ENCODE data around the gene PABPN1L. TPM values are rescaled to one million over a fixed set of nuclear protein-coding genes. Genes with fewer than 3 reads are reported as not detected.

The PABPN1L gene
- total and polyA plus RNA-seq, 10 of the 15 experiments (the other 5 are each of a cell fraction or from before 2014, with no cell fraction given) = not detected

DNA sequence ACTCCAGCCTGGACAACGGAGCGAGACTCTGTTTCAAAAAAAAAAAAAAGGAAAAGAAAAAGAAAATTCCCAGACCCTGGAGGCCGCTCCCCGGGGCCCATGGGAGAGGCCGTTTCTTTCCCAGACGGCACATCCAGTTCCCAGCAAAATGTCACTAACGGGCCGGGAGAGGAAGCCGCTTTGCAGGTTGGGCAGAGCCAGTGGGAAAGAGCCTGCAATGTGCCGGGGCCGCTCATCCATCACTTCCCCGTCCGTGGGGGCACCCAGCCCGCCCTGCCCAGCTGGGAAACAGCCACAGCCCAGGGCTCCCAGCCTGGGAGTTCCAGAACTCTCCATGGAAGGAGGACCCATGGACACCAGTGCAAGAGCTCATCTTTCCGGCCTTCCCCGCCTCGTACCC, 41.8 kb upstream of the PABPN1L start:
- Histone ChIP-seq H2AFZ (ENCODE audit: control insufficient read depth, low read depth, low read length) (no peak overlapping the region), H3K4me1 (ENCODE audit: control insufficient read depth, insufficient read depth, low read length) (no peaks in the 10 kb centered on the region; the same call in 1 of the 2 replicates), H3K27me3 (replicated peaks in 1 of 2; ENCODE audit: control insufficient read depth in 2 of 2, insufficient read depth in 2 of 2, low read length in 1 of 2) (no peaks in the 10 kb centered on the region), H3K9ac (ENCODE audit: control insufficient read depth, insufficient read depth, low read length) (no peak overlapping the region), H3K4me3 (no peak overlapping the region), H3K36me3 (ENCODE audit: control insufficient read depth in 2 of 2, insufficient read depth in 2 of 2, low read length in 1 of 2) (no peaks in the 10 kb centered on the region; a peak in 1 of 4 replicates), H3K9me3 (replicated peaks; ENCODE audit: control insufficient read depth, insufficient read depth, low read length) (no peaks in the 10 kb centered on the region), H4K20me1 (ENCODE audit: control insufficient read depth, insufficient read depth) (peaks cover 3% of the 10 kb centered on the region; the same call in 1 of the 2 replicates), H3K4me2 (ENCODE audit: control insufficient read depth, insufficient read depth) (no peak overlapping the region), H3K27ac (ENCODE audit: control insufficient read depth, insufficient read depth) (no peak overlapping the region), H3K79me2 (ENCODE audit: control insufficient read depth, insufficient read depth, low read length) (no peaks in the 10 kb centered on the region; the same call in 1 of the 2 replicates)
- SMC1A ChIA-PET (ENCODE audit: uncharacterized antibody, unreplicated experiment) = no interaction called here
- RAD21 ChIA-PET (ENCODE audit: unreplicated experiment) = no interaction called here
- FAIRE-seq (no peak), DNase-seq (ENCODE audit: low read depth, low spot score) (no peak), ATAC-seq (no peak)
- WGBS (ENCODE audit: insufficient coverage, insufficient replicate concordance, low lambda C conversion rate, missing lambda C conversion rate) = 92% methylated on average over 15 of the region's 17 CpGs
- TF ChIP-seq RUNX3 (IDR thresholded peaks at IDR 0.05; ENCODE audit: low read length) (no peak), RAD51 (IDR thresholded peaks at IDR 0.05) (no peak), LARP7 (IDR thresholded peaks at IDR 0.05) (no peak)
- in situ Hi-C loops (cut with MboI) (no loop called here), intact Hi-C loops (cut with micrococcal nuclease; ENCODE audit: unreplicated experiment) (no loop called here)
- POLR2A ChIA-PET = no interaction called here
- CTCF ChIA-PET = no interaction called here
- BruUV-seq (replicated peaks) = no TSS peak

DNA sequence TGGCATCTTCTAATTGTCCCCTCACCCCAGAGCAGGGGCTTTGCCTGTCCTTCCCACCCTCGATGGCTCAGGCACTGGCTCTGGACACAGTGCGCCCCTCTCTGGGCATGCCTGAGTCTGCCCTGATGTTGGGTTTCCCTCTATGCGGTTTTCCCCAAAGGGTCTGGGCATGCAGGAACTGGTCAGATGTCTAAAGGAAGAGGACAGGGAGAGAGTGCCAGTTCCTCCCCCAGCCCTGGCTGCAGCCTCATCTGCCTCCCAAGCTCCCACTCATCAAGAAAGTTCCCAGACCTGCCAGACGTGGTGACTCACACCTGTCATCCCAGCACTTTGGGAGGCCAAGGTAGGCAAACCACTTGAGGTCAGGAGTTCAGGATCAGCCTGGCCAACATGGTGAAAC, 41.3 kb upstream of the PABPN1L start:
- no TSS peak for BruUV-seq (replicated peaks)
- Histone ChIP-seq H3K9ac (ENCODE audit: control insufficient read depth, insufficient read depth, low read length) (no peak overlapping the region), H3K4me3 (no peak overlapping the region), H3K27ac (ENCODE audit: control insufficient read depth, insufficient read depth) (no peak overlapping the region), H4K20me1 (ENCODE audit: control insufficient read depth, insufficient read depth) (peaks cover 3% of the 10 kb centered on the region; the same call in 1 of the 2 replicates), H3K4me1 (ENCODE audit: control insufficient read depth, insufficient read depth, low read length) (no peaks in the 10 kb centered on the region; the same call in 1 of the 2 replicates), H3K36me3 (ENCODE audit: control insufficient read depth in 2 of 2, insufficient read depth in 2 of 2, low read length in 1 of 2) (no peaks in the 10 kb centered on the region; a peak in 1 of 4 replicates), H2AFZ (ENCODE audit: control insufficient read depth, low read depth, low read length) (no peak overlapping the region), H3K79me2 (ENCODE audit: control insufficient read depth, insufficient read depth, low read length) (no peaks in the 10 kb centered on the region; the same call in 1 of the 2 replicates), H3K9me3 (replicated peaks; ENCODE audit: control insufficient read depth, insufficient read depth, low read length) (no peaks in the 10 kb centered on the region), H3K27me3 (replicated peaks in 1 of 2; ENCODE audit: control insufficient read depth in 2 of 2, insufficient read depth in 2 of 2, low read length in 1 of 2) (no peaks in the 10 kb centered on the region), H3K4me2 (ENCODE audit: control insufficient read depth, insufficient read depth) (no peak overlapping the region)
- DNase-seq (ENCODE audit: low read depth, low spot score) (no peak), FAIRE-seq (no peak), ATAC-seq (no peak)
- ChIA-PET RAD21 (ENCODE audit: unreplicated experiment) (no interaction called here), SMC1A (ENCODE audit: uncharacterized antibody, unreplicated experiment) (no interaction called here), CTCF (no interaction called here), POLR2A (no interaction called here)
- WGBS (ENCODE audit: insufficient coverage, insufficient replicate concordance, low lambda C conversion rate, missing lambda C conversion rate) = 54% methylated on average over 4 of the region's 4 CpGs
- intact Hi-C loops (cut with micrococcal nuclease; ENCODE audit: unreplicated experiment) = no loop called here
- in situ Hi-C loops (cut with MboI) = no loop called here
- TF ChIP-seq SMAD1 (IDR thresholded peaks at IDR 0.05; ENCODE audit: low read depth, partially characterized antibody) = no peak
- TF ChIP-seq, protein P1, sequence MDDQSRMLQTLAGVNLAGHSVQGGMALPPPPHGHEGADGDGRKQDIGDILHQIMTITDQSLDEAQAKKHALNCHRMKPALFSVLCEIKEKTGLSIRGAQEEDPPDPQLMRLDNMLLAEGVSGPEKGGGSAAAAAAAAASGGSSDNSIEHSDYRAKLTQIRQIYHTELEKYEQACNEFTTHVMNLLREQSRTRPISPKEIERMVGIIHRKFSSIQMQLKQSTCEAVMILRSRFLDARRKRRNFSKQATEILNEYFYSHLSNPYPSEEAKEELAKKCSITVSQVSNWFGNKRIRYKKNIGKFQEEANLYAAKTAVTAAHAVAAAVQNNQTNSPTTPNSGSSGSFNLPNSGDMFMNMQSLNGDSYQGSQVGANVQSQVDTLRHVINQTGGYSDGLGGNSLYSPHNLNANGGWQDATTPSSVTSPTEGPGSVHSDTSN (IDR thresholded peaks at IDR 0.05; ENCODE audit: insufficient replicate concordance, low read depth, low read length) = no peak
- no peak for TF ChIP-seq HDGF (IDR thresholded peaks at IDR 0.05)
